ENCODE data around the gene EIF2B1. TPM values are rescaled to one million over a fixed set of nuclear protein-coding genes. Genes with fewer than 3 reads are reported as not detected.
A peak's percentile ranks its signal among the peaks of the same experiment; 100 is the strongest.

Gene EIF2B1
- polyA plus RNA-seq, 5 donors: 63.2 to 74.6 (median 64.2) TPM

- no peak for DNase-seq
These were observed 61.1 kb downstream of the EIF2B1 start for GRCh38 chr12:123572391-123572790.

DNA sequence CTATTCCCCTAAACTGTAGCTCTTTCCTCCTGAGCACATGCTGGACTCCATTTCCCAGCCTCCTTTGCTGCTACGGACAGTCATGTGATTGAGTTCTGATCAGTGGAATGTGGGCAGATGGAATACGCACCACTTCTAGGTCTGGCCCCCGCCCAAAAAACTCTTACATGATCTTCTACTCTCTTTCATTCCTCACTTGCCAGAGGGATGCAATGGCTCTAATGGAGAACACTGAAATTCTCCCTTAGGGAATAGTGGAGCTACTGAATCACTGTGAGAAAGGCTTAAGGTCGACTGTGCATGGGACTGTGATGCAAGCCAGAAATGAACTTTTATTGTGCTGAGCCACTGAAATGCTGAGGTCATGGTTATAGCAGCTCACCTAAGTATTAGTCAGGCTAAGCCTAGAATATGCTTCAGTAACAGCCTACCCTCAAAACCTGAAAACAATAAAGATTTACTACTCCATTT is 62.1 kb downstream of the EIF2B1 start:
- DNase-seq: peak in 1 of 2 donors; percentile 10

Other genes starting within 250 kb of the EIF2B1 start
- 10 to 100 TPM; 55.3 to 59.5 (median 56.0) TPM for gene KMT5A, start 249.6 kb downstream of the EIF2B1 start, polyA plus RNA-seq (ENCODE audit: insufficient read depth in 1 of 5, insufficient read length in 5 of 5, low replicate concordance in 1 of 5)
- gene RILPL2, start 197.0 kb downstream of the EIF2B1 start, polyA plus RNA-seq (ENCODE audit: insufficient read depth in 1 of 5, insufficient read length in 5 of 5, low replicate concordance in 1 of 5): 1 to 10 TPM; 4.5 to 5.8 (median 5.3) TPM
- gene SNRNP35, start 175.5 kb downstream of the EIF2B1 start, polyA plus RNA-seq (ENCODE audit: insufficient read depth in 1 of 5, insufficient read length in 5 of 5, low replicate concordance in 1 of 5): 10 to 100 TPM; 32.1 to 40.4 (median 37.4) TPM
- 10 to 100 TPM; 15.8 to 26.7 (median 22.6) TPM for gene RILPL1, start 100.0 kb downstream of the EIF2B1 start, polyA plus RNA-seq (ENCODE audit: insufficient read depth in 1 of 5, insufficient read length in 5 of 5, low replicate concordance in 1 of 5)
- gene TMED2, start 49.1 kb downstream of the EIF2B1 start, polyA plus RNA-seq (ENCODE audit: insufficient read depth in 1 of 5, insufficient read length in 5 of 5, low replicate concordance in 1 of 5): 100 to 1,000 TPM; 183 to 208 (median 198) TPM
- gene DDX55, start 31.6 kb downstream of the EIF2B1 start, polyA plus RNA-seq (ENCODE audit: insufficient read depth in 1 of 5, insufficient read length in 5 of 5, low replicate concordance in 1 of 5): 10 to 100 TPM; 40.4 to 45.7 (median 42.7) TPM
- 10 to 100 TPM; 27.6 to 45.5 (median 39.6) TPM for gene GTF2H3, start 143 bp upstream of the EIF2B1 start, polyA plus RNA-seq (ENCODE audit: insufficient read depth in 1 of 5, insufficient read length in 5 of 5, low replicate concordance in 1 of 5)
- gene TCTN2, start 37.4 kb upstream of the EIF2B1 start, polyA plus RNA-seq (ENCODE audit: insufficient read depth in 1 of 5, insufficient read length in 5 of 5, low replicate concordance in 1 of 5): 10 to 100 TPM; 19.6 to 28.6 (median 26.4) TPM
- gene ATP6V0A2, start 78.7 kb upstream of the EIF2B1 start, polyA plus RNA-seq (ENCODE audit: insufficient read depth in 1 of 5, insufficient read length in 5 of 5, low replicate concordance in 1 of 5): 10 to 100 TPM; 17.2 to 25.3 (median 23.1) TPM
- 1 to 10 TPM; 3.3 to 8.5 (median 6.0) TPM for gene DNAH10, start 128.6 kb upstream of the EIF2B1 start, polyA plus RNA-seq (ENCODE audit: insufficient read depth in 1 of 5, insufficient read length in 5 of 5, low replicate concordance in 1 of 5)

All from right lung (tissue), 5 donors.